ENCODE measurements around the gene GABRG2. TPM values are rescaled to one million over a fixed set of nuclear protein-coding genes. Genes with fewer than 3 reads are reported as not detected.

Gene GABRG2
- total RNA-seq, 1 donor from 2014 or later, result 0.56 TPM

- H3K27ac Mint-ChIP-seq, result no peak overlapping the region
- no peaks in the 10 kb centered on the region for H3K4me1 Mint-ChIP-seq
- DNase-seq (ENCODE audit: low spot score in 2 of 2, unreplicated experiment in 2 of 2), result no peak
- no peaks in the 10 kb centered on the region for H3K27me3 Mint-ChIP-seq (ENCODE audit: low read depth)
- H3K4me3 Mint-ChIP-seq, result no peak overlapping the region
- no peak for TF ChIP-seq CTCF (IDR thresholded peaks at IDR 0.05; ENCODE audit: unreplicated experiment)
- H3K36me3 Mint-ChIP-seq, result no peaks in the 10 kb centered on the region
- peaks cover 24% of the 10 kb centered on the region for H3K9me3 Mint-ChIP-seq
Observed at GRCh38 chr5:162189719-162190118, 122.1 kb downstream of the GABRG2 start.

GRCh38 chr5:162193012-162193411 is 125.4 kb downstream of the GABRG2 start:
- DNase-seq (ENCODE audit: low spot score in 2 of 2, unreplicated experiment in 2 of 2), result no peak
- Mint-ChIP-seq H3K36me3 (no peaks in the 10 kb centered on the region), H3K9me3 (no peaks in the 10 kb centered on the region), H3K4me1 (no peaks in the 10 kb centered on the region), H3K27me3 (ENCODE audit: low read depth) (no peaks in the 10 kb centered on the region), H3K4me3 (no peak overlapping the region), H3K27ac (no peak overlapping the region)
- TF ChIP-seq CTCF (IDR thresholded peaks at IDR 0.05; ENCODE audit: unreplicated experiment), result no peak

- H3K9me3 Mint-ChIP-seq, result no peaks in the 10 kb centered on the region
- no peak for TF ChIP-seq CTCF (IDR thresholded peaks at IDR 0.05; ENCODE audit: unreplicated experiment)
- H3K36me3 Mint-ChIP-seq, result no peaks in the 10 kb centered on the region
- no peak overlapping the region for H3K4me3 Mint-ChIP-seq
- DNase-seq (ENCODE audit: low spot score in 2 of 2, unreplicated experiment in 2 of 2), result no peak
- no peaks in the 10 kb centered on the region for H3K27me3 Mint-ChIP-seq (ENCODE audit: low read depth)
- H3K27ac Mint-ChIP-seq, result no peak overlapping the region
- H3K4me1 Mint-ChIP-seq, result no peaks in the 10 kb centered on the region
Observed at GRCh38 chr5:162196351-162196750, 128.8 kb downstream of the GABRG2 start.

- Mint-ChIP-seq H3K9me3 (no peaks in the 10 kb centered on the region), H3K36me3 (no peaks in the 10 kb centered on the region), H3K4me3 (no peak overlapping the region), H3K4me1 (no peaks in the 10 kb centered on the region), H3K27me3 (ENCODE audit: low read depth) (peaks cover 8% of the 10 kb centered on the region), H3K27ac (no peak overlapping the region)
- DNase-seq (ENCODE audit: low spot score in 2 of 2, unreplicated experiment in 2 of 2), result no peak
- no peak for TF ChIP-seq CTCF (IDR thresholded peaks at IDR 0.05; ENCODE audit: unreplicated experiment)
Observed at GRCh38 chr5:162202285-162202880, 134.8 kb downstream of the GABRG2 start.

Other genes starting within 250 kb of the GABRG2 start
- gene GABRA1, start 219.7 kb upstream of the GABRG2 start, total RNA-seq, result not detected in 3 replicates

Measured in mesothelial cell of epicardium (in vitro differentiated cells).